ENCODE results near the gene TXNDC11. TPM values are rescaled to one million over a fixed set of nuclear protein-coding genes. Genes with fewer than 3 reads are reported as not detected.

TXNDC11 gene
- total RNA-seq, 4 donors from 2014 or later, result 69.3 to 89.4 (median 76.9) TPM

GRCh38 chr16:11774065-11774626 is 31.5 kb upstream of the TXNDC11 start:
- H3K27me3 ChIP-seq, result no peaks in the 10 kb centered on the region
- H3K36me3 ChIP-seq, result peaks cover 0 to 96% (median 4%) of the 10 kb centered on the region in 3 donors
- H3K4me3 ChIP-seq, result no peak overlapping the region
- no peak for DNase-seq
- H3K4me1 ChIP-seq, result no peaks in the 10 kb centered on the region
- H3K27ac ChIP-seq, result no peak overlapping the region
- H3K9me3 ChIP-seq, result no peaks in the 10 kb centered on the region
- TF ChIP-seq CTCF (IDR thresholded peaks at IDR 0.05) (no peak), POLR2A (IDR thresholded peaks at IDR 0.05) (no peak)

GRCh38 chr16:11768849-11769248 is 26.2 kb upstream of the TXNDC11 start:
- TF ChIP-seq POLR2A (IDR thresholded peaks at IDR 0.05) (no peak), CTCF (IDR thresholded peaks at IDR 0.05) (no peak)
- peaks cover 0 to 95% (median 12%) of the 10 kb centered on the region in 3 donors for H3K36me3 ChIP-seq
- peak overlapping the region in 2 of 4 donors; percentile 11 to 51 for H3K27ac ChIP-seq

GRCh38 chr16:11762431-11762830 is 19.8 kb upstream of the TXNDC11 start:
- H3K27me3 ChIP-seq, result no peaks in the 10 kb centered on the region
- peaks cover 0 to 15% (median 0%) of the 10 kb centered on the region in 4 donors for H3K4me1 ChIP-seq
- no peak overlapping the region for H3K4me3 ChIP-seq
- no peak for DNase-seq
- H3K27ac ChIP-seq, result no peak overlapping the region
- TF ChIP-seq POLR2A (IDR thresholded peaks at IDR 0.05) (no peak), CTCF (IDR thresholded peaks at IDR 0.05) (no peak)
- H3K36me3 ChIP-seq, result peaks cover 5 to 76% (median 12%) of the 10 kb centered on the region in 3 donors
- no peaks in the 10 kb centered on the region for H3K9me3 ChIP-seq

More at GRCh38 chr16:11768849-11769248, 26.2 kb upstream of the TXNDC11 start:
- H3K27me3 ChIP-seq, result no peaks in the 10 kb centered on the region
- no peaks in the 10 kb centered on the region for H3K4me1 ChIP-seq
- no peaks in the 10 kb centered on the region for H3K9me3 ChIP-seq
- no peak for DNase-seq
- H3K4me3 ChIP-seq, result no peak overlapping the region

GRCh38 chr16:11759997-11760396 is 17.3 kb upstream of the TXNDC11 start:
- no peak for DNase-seq
- H3K27ac ChIP-seq, result no peak overlapping the region
- H3K4me1 ChIP-seq, result peaks cover 0 to 15% (median 0%) of the 10 kb centered on the region in 4 donors
- no peaks in the 10 kb centered on the region for H3K9me3 ChIP-seq
- peaks cover 3 to 74% (median 5%) of the 10 kb centered on the region in 3 donors for H3K36me3 ChIP-seq
- no peak overlapping the region for H3K4me3 ChIP-seq
- no peak for TF ChIP-seq POLR2A (IDR thresholded peaks at IDR 0.05)
- no peak for TF ChIP-seq CTCF (IDR thresholded peaks at IDR 0.05)
- H3K27me3 ChIP-seq, result no peaks in the 10 kb centered on the region

- H3K4me3 ChIP-seq, result no peak overlapping the region
- H3K27ac ChIP-seq, result peak overlapping the region in 2 of 4 donors; percentile 30 to 55
- H3K9me3 ChIP-seq, result no peaks in the 10 kb centered on the region
- H3K27me3 ChIP-seq, result no peaks in the 10 kb centered on the region
- H3K36me3 ChIP-seq, result peaks cover 3 to 74% (median 5%) of the 10 kb centered on the region in 3 donors
- DNase-seq, result peak in 1 of 3 donors; percentile 86
- TF ChIP-seq CTCF (IDR thresholded peaks at IDR 0.05) (no peak), POLR2A (IDR thresholded peaks at IDR 0.05) (no peak)
- peaks cover 0 to 15% (median 0%) of the 10 kb centered on the region in 4 donors for H3K4me1 ChIP-seq
Measured at GRCh38 chr16:11759163-11759834, 16.6 kb upstream of the TXNDC11 start.
